Stimulated activated naive CD8-positive, alpha-beta T cell treated with anti-CD3 and anti-CD28 coated beads, Interleukin-15, Interleukin-2, amounts not matched to agents 100 ng/mL and 50 ng/mL, for 24 hours (primary cell): ENCODE data around the gene COL4A2.
"Not testable (repeated sequence)": the region's sequence is repeated elsewhere in the genome, so short reads cannot be mapped to it uniquely, and the experiment has no call there.

Experiments used
- H3K27ac Mint-ChIP-seq: one replicate; pipeline ENCODE4 v1.8.0; 2021; ENCODE audit warnings: mild to moderate bottlenecking, mixed read lengths
- H3K27me3 Mint-ChIP-seq: one replicate; pipeline ENCODE4 v1.8.0; 2021; ENCODE audit warnings: mixed read lengths
- H3K36me3 Mint-ChIP-seq: one replicate; pipeline ENCODE4 v1.8.0; 2021; ENCODE audit warnings: low read depth, mixed read lengths
- H3K4me1 Mint-ChIP-seq: one replicate; pipeline ENCODE4 v1.8.0; 2021; ENCODE audit warnings: low read depth, mixed read lengths
- H3K4me3 Mint-ChIP-seq: one replicate; pipeline ENCODE4 v1.8.0; 2021; ENCODE audit warnings: mild to moderate bottlenecking, mixed read lengths
- H3K9me3 Mint-ChIP-seq: one replicate; pipeline ENCODE4 v1.8.0; 2021; ENCODE audit warnings: mixed read lengths

COL4A2 gene

DNA sequence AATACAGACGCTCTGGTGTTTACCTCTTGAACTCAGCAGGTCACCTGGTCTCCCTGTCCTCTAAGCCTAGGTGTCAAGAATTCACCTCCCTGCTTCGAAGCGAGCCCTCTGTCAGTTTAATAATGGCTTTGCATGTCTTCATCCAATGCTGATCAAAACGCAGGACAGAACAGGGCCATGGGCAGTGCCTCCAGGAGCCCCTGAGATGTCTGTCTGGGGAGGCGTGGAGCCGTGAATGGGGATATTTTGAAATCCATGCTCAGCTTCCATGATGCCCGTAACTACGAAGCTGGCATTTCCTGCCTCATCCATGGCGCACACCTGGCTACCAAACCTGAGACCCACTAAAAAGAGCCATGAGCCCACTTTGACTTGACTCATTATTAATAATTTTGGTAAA, 140.7 kb downstream of the COL4A2 start:
- Mint-ChIP-seq H3K36me3 (no peaks in the 10 kb centered on the region), H3K9me3 (no peaks in the 10 kb centered on the region), H3K27ac (no peak overlapping the region), H3K4me1 (no peaks in the 10 kb centered on the region), H3K4me3 (no peak overlapping the region), H3K27me3 (peaks cover 45% of the 10 kb centered on the region)

DNA sequence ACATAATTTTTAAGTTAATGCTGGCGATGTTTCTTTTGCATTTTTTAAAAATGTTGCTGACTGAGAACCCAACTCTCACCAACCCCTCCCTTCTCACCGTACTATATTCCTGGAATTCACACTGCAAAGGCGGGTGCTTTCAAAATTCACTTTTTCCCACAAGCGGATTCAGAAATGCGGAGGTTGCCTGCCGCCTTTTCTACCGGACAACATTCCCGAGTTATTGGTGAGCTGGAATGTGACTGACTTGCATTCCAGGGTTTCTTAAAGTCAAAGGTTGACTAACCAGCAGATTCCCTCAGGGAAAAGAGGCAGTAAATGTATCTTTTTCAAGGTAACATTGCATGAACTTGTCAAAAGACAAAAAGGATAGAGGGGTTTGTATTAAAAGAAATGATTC, 141.1 kb downstream of the COL4A2 start:
- Mint-ChIP-seq H3K36me3 (no peaks in the 10 kb centered on the region), H3K27ac (no peak overlapping the region), H3K4me1 (no peaks in the 10 kb centered on the region), H3K9me3 (no peaks in the 10 kb centered on the region), H3K27me3 (peaks cover 40% of the 10 kb centered on the region), H3K4me3 (no peak overlapping the region)

DNA sequence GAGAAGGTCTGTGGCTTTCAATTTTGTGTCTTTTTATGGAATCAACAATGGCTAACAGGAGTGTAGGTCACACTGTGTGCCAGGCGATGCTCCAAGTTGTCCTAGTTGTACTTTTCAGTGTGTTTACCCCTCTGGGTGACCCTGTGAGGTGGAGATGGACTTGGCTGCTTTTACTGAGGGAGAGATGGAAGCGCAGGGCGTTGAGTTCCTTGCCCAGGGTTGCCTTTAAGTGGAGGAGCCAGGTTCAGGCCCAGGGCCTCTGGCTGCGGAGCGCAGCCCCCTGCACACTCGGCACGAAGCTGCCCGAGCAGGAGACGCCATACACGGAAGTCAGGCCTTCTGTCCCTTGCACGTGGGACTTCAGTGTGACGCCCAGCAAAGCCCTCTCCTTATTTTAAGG, 141.6 kb downstream of the COL4A2 start:
- H3K27me3 Mint-ChIP-seq, result peaks cover 36% of the 10 kb centered on the region

DNA sequence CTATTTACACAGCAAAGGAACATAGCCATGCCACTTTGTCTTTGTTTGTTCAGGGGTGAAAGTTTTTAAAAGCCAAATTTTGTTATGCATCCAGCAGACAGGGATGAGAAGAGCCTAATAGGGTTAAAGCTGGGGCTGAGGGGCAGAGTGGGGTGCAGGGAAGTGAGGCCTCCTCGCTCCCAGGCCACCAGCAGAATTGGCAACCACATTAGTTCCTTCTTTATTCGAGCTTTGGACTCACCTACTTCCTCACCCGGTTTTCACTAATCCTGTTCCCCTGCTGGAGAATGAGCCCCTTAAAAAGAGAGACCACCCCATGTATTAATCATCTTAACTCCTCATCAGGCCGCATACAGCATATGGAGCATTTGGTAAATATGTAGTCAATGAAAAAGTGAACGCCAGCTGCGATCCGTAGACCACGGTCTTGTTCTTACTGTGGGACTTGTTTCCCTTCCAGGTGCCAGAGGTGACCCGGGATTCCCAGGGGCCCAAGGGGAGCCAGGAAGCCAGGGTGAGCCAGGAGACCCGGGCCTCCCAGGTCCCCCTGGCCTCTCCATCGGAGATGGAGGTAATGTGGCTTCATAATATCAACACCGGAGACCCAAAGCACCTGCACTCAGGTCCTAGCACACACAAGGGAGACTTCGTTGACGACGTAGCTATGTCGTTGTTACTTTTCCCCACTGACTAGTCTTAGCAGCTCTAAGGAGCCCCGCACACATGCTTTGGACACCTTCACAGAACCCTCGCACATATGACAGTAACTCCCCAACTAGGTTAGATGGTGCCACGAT, 142.3 kb downstream of the COL4A2 start:
- no peaks in the 10 kb centered on the region for H3K4me1 Mint-ChIP-seq
- H3K4me3 Mint-ChIP-seq, result no peak overlapping the region
- H3K27ac Mint-ChIP-seq, result no peak overlapping the region
- H3K27me3 Mint-ChIP-seq, result peaks cover 31% of the 10 kb centered on the region
- H3K36me3 Mint-ChIP-seq, result no peaks in the 10 kb centered on the region
- H3K9me3 Mint-ChIP-seq, result no peaks in the 10 kb centered on the region

More for the DNA sequence above, 141.6 kb downstream of the COL4A2 start:
- Mint-ChIP-seq H3K36me3 (no peaks in the 10 kb centered on the region), H3K4me3 (no peak overlapping the region), H3K4me1 (no peaks in the 10 kb centered on the region), H3K9me3 (no peaks in the 10 kb centered on the region), H3K27ac (no peak overlapping the region)

DNA sequence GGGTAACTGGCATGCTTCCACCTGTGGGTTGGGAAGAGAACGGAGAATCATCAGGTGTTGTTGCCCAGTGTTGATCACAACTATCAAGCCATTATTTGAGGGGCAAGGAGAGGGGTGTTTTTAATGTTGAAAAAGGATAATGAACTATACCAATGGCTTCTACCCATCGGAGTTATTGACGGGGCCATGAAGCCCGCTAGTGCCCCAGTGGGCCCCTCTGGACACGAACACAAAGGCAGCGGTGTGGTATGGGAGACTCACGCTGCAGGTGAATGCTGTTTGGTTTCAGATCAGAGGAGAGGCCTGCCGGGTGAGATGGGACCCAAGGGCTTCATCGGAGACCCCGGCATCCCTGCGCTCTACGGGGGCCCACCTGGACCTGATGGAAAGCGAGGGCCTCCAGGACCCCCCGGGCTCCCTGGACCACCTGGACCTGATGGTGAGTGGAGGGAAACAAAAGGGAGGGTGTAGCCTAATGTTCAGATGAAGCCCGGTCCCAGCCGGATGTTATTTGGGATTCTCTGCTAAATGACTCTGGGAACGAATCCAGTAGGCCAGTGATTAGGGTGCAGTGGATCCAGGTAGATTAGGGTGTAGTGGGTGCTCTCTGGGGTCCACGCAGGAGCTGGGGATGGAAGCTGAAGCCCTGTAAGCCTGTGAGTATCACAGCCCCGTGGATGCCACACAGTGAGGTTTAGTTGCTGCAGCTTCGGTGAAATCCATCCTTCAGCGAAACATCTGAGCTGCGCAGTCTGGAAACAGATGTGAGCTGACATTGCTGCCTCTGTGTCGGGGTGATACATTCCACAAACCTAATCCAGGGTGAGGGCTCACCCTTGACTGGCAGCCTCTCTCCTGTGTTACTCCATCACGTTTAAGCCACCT, 143.2 kb downstream of the COL4A2 start:
- H3K36me3 Mint-ChIP-seq, result no peaks in the 10 kb centered on the region
- no peak overlapping the region for H3K4me3 Mint-ChIP-seq
- H3K27me3 Mint-ChIP-seq, result peaks cover 27% of the 10 kb centered on the region
- no peak overlapping the region for H3K27ac Mint-ChIP-seq
- no peaks in the 10 kb centered on the region for H3K9me3 Mint-ChIP-seq
- no peaks in the 10 kb centered on the region for H3K4me1 Mint-ChIP-seq

DNA sequence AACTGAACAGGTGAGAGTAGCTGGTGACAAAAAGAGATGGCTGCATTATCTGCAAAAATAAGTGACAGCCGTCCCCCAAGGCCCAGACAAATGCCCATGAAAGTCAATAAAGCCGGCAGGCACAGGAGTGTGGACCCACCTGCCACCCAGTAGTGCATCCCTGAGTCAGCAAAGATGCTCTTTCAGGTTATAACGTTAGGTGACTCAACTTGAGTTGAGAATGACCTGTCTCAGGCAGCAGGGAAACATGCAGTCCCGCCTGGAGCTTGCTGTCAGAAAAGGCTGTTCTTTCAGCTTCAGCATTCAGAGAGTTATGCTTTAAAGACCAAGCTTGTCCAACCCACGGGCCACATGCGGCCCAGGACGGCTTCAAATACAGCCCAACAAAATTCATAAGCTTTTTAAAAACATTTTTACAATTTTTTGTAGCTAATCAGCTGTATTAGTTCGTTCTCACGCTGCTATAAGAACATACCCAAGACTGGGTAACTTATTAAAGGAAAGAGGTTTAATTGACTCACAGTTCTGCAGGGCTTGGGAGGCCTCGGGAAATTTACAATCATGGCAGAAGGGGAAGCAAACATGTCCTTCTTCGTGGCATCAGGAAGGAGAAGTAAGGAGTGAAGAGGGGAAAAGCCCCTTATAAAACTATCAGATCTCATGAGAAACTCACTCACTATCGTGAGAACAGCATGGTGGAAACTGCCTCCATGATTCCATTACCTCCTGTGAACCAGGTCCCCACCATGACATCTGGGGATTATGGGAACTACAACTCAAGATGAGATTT, 144.1 kb downstream of the COL4A2 start:
- H3K4me3 Mint-ChIP-seq, result no peak overlapping the region
- peaks cover 4% of the 10 kb centered on the region for H3K4me1 Mint-ChIP-seq
- no peaks in the 10 kb centered on the region for H3K36me3 Mint-ChIP-seq
- peaks cover 28% of the 10 kb centered on the region for H3K27me3 Mint-ChIP-seq
- H3K9me3 Mint-ChIP-seq, result no peaks in the 10 kb centered on the region
- no peak overlapping the region for H3K27ac Mint-ChIP-seq

DNA sequence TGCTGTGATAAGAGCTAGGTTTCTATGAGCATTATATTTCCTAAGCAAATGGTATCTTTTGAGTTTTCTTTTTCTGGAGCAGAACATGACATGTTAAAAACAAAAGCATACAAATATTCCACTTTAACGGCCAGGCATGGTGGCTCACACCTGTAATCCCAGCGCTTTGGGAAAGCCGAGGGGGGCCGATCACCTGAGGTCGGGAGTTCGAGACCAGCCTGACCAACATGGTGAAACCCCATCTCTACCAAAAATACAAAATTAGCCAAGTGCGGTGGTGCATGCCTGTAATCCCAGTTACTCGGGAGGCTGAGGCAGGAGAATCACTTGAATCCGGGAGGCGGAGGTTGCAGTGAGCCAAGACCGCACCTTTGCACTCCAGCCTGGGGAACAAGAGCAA, 146.0 kb downstream of the COL4A2 start:
- not testable (repeated sequence) for H3K36me3 Mint-ChIP-seq, H3K27ac Mint-ChIP-seq, H3K4me3 Mint-ChIP-seq, H3K4me1 Mint-ChIP-seq, H3K9me3 Mint-ChIP-seq
- peaks cover 21% of the 10 kb centered on the region for H3K27me3 Mint-ChIP-seq

DNA sequence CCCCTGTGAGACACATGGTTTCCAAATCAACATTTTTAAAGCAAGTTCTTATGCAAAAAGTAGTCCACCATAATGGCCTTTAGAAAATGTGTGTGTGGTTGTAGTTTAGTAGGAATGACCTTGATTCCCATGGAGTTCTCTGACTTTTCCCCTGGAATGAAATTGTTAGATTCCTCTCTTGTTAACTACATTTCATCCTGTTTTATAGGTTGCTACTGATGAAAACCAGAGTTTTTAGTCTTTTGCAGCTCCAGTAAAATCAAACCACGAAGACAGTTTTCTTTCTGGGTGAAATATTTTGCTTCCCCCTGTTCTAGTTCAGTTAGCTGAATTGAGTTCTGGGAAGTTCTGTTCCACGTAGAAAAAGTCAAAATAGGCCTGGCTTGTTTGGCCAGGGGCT, 146.7 kb downstream of the COL4A2 start:
- H3K36me3 Mint-ChIP-seq, result no peaks in the 10 kb centered on the region
- no peak overlapping the region for H3K27ac Mint-ChIP-seq
- H3K27me3 Mint-ChIP-seq, result peaks cover 19% of the 10 kb centered on the region
- peaks cover 5% of the 10 kb centered on the region for H3K4me1 Mint-ChIP-seq
- H3K4me3 Mint-ChIP-seq, result no peak overlapping the region
- no peaks in the 10 kb centered on the region for H3K9me3 Mint-ChIP-seq

DNA sequence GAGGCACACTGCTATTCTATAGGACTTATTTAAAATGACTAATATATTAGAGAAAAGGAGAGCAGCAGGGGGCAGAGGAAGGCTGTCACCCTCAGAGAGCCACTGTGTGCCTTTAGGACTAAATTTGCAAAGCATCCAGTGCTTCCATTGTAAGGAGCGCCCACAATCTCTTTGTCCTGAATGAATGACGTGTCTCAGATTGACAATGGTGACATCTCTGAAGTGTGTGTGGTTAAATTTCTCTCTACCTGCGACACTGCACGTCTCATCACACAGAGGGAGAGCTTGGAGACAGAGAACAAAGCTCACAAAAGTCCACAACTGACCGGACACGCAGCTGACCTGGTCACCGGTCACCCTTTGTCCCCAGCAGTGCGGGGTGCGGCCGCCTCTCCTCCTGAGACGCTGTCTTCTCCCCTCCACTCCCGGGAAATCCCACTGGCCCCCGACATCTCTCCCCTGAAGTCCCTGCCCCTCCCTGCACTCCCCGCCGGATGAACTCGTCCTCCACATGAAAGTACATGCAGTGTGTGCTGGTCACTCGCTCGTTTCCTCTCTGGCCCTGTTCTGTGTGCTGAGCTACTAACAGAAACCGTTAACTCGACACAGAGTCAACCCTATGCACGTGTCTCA, 147.3 kb downstream of the COL4A2 start:
- Mint-ChIP-seq H3K27ac (no peak overlapping the region), H3K27me3 (peaks cover 19% of the 10 kb centered on the region), H3K36me3 (no peaks in the 10 kb centered on the region), H3K9me3 (no peaks in the 10 kb centered on the region), H3K4me3 (no peak overlapping the region), H3K4me1 (peaks cover 5% of the 10 kb centered on the region)

DNA sequence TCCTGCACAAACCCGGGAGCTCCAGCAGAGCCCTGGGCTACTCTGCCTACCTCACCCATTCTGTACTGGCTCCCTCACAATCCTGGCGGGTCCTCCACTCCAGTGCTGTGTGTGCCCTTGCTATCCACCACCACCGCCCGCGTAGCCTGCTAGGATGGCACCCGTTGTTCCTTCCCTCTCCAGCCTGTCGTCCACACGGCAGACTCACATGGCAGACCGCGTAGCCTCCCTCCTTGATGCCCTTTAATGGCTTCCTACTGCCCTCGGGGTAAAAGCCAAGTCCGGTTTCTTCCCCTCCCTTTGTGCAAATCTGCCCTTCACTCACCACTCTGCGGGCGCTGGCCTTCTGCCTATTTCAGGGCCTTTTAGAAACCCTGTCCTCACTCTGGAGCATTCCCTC, 147.9 kb downstream of the COL4A2 start:
- H3K9me3 Mint-ChIP-seq, result no peaks in the 10 kb centered on the region
- H3K27me3 Mint-ChIP-seq, result peaks cover 19% of the 10 kb centered on the region
- peaks cover 5% of the 10 kb centered on the region for H3K4me1 Mint-ChIP-seq
- H3K36me3 Mint-ChIP-seq, result no peaks in the 10 kb centered on the region
- no peak overlapping the region for H3K4me3 Mint-ChIP-seq
- H3K27ac Mint-ChIP-seq, result no peak overlapping the region

DNA sequence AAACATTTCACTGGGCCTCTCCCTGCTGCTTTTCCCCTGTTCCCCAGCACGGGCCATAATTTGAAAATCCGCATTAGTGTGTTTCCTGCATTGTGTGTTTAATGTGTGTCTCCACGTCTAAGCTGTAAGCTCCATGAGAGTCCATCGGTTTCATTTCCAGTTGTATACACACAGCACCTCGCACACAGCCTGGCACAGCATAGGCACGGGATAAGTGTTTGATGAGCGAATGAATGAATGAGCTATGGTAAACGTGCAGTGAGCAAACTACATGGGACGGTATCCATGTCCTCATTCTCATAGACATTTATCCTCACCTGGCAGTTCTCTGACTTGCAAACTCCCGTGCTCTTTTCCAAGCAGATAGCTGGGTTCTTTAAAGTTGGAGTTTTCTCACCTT, 148.4 kb downstream of the COL4A2 start:
- H3K9me3 Mint-ChIP-seq, result no peaks in the 10 kb centered on the region
- no peak overlapping the region for H3K27ac Mint-ChIP-seq

DNA sequence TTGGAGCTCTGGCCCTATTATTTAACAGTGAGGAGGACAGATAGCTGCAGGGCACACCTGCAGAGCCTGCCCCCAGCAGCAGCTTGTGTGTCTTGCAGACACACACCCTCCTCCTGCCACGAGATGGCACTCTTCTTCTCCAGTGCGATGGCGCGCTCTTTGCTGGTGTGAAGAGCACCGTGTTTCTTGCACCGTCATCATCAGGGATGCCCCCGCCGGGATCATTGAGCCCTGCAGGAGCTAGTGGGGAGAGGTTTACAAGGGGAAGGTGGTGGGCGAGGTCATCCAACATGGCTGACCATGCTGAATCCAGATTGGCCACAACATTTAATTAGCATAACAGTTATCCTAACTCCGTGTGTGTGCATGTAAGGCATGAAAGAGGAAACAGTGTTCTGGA, 148.9 kb downstream of the COL4A2 start:
- Mint-ChIP-seq H3K4me1 (peaks cover 5% of the 10 kb centered on the region), H3K27ac (no peak overlapping the region), H3K4me3 (no peak overlapping the region), H3K36me3 (no peaks in the 10 kb centered on the region), H3K9me3 (no peaks in the 10 kb centered on the region), H3K27me3 (peaks cover 19% of the 10 kb centered on the region)

More for the DNA sequence above, 148.4 kb downstream of the COL4A2 start:
- Mint-ChIP-seq H3K36me3 (no peaks in the 10 kb centered on the region), H3K4me3 (no peak overlapping the region), H3K27me3 (peaks cover 19% of the 10 kb centered on the region), H3K4me1 (peaks cover 5% of the 10 kb centered on the region)

DNA sequence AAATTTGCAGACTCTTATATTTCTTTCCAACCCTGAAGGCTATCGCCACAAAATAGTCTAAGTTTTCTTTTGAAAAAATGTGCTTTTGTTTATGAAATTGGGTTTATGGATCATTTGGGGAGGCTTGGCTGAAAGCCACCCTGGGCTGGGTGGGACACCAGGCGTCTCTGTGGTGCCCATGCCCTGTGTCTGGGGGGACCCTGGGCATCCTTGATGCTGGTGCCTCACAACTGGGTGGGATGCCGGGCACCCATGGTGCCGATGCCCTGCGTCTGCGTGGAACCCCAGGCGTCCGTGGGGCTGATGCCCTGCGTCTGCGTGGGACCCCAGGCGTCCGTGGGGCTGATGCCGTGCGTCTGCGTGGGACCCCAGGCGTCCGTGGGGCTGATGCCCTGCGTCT, 149.5 kb downstream of the COL4A2 start:
- Mint-ChIP-seq H3K27ac (no peak overlapping the region), H3K27me3 (peaks cover 19% of the 10 kb centered on the region), H3K4me1 (peaks cover 5% of the 10 kb centered on the region), H3K4me3 (no peak overlapping the region), H3K36me3 (no peaks in the 10 kb centered on the region), H3K9me3 (no peaks in the 10 kb centered on the region)

DNA sequence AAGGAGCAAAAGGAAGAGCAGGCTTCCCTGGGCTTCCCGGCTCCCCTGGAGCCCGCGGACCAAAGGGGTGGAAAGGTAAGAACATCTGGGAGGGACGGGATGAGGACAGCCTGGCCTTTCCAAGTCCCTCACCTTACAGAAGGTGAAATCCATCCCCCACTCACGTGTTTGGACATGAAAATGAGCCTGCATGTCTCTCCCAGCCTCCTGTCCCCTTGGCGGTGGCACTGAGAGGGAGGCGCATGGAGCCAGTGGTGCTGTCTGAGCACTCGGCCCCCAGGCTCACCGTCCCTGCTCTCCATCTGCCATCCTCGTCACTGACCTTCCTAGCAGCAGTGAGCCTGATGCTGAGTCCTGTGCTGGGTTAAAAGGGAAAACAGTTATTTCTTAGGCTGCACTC, 150.3 kb downstream of the COL4A2 start:
- H3K4me1 Mint-ChIP-seq, result peaks cover 5% of the 10 kb centered on the region
- H3K4me3 Mint-ChIP-seq, result no peak overlapping the region
- H3K27me3 Mint-ChIP-seq, result peaks cover 19% of the 10 kb centered on the region
- H3K27ac Mint-ChIP-seq, result no peak overlapping the region
- no peaks in the 10 kb centered on the region for H3K9me3 Mint-ChIP-seq
- H3K36me3 Mint-ChIP-seq, result no peaks in the 10 kb centered on the region
